ENCODE data around the gene CYP4F12. TPM values are rescaled to one million over a fixed set of nuclear protein-coding genes. Genes with fewer than 3 reads are reported as not detected.

The CYP4F12 gene
- total and polyA plus RNA-seq, 2 of the 4 experiments (the other 2 are of a cell fraction), result not detected

DNA sequence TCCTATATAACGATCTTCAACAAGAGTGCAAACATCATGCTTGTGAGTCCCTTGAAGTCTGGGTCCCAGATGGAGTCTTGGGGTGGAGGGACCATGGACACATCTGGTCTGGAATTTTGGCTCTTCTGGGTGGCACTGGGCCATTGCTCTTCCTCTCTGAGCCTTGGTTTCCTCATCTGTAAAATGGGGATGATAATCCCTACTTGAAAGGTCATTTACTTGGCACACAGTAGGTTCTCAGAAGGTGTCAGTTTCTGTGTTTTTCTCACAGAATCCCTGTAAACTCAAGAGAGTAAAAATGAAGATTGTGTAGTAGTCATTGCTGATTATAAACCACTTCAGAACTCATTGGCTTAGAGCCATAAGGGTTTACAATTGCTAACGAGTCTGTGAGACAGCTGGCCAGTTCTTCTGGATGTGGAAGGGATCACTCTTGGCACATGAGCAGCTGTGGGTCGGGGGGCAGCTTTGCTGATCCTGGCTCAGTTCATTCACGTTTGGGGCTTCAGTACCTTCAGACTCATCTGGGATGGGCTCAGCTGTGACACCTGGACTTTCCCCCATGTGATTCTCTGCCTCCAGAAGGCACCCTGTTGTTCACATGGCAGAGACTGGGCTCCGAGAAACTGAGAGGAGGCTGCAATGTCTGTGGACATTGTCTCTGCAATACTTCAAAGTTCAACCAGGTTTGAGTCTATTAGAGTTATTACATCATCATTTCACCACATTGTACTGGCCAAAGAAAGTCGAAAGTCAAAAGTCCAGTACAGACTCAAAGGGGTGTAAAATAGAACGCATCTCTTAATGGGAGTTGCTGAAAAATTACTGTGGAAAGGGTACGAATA is 7.8 kb downstream of the CYP4F12 start:
- Histone ChIP-seq H3K27me3 (ENCODE audit: control insufficient read depth, insufficient read depth, low read length) (no peaks in the 10 kb centered on the region), H3K14ac (replicated peaks; ENCODE audit: low read depth, low read length) (no peak overlapping the region), H2BK5ac (ENCODE audit: low read depth, low read length, poor library complexity, severe bottlenecking) (no peak overlapping the region), H3K36me3 (ENCODE audit: control insufficient read depth, insufficient read depth, low read length) (no peaks in the 10 kb centered on the region), H3K4me2 (ENCODE audit: low read depth, low read length) (no peak overlapping the region), H2AFZ (replicated peaks; ENCODE audit: low read length, poor library complexity) (no peak overlapping the region), H2BK15ac (ENCODE audit: low read depth, low read length) (no peak overlapping the region), H3K9ac (ENCODE audit: low read depth, low read length) (no peak overlapping the region), H3K9me1 (ENCODE audit: insufficient read depth, low read length) (no peaks in the 10 kb centered on the region), H4K8ac (ENCODE audit: low read depth in 2 of 2, low read length in 2 of 2) (no peak overlapping the region), H2BK20ac (ENCODE audit: low read depth, low read length) (no peak overlapping the region), H3K79me1 (ENCODE audit: low read depth in 1 of 2, low read length in 2 of 2) (no peaks in the 10 kb centered on the region), H3K56ac (ENCODE audit: extremely low read depth, insufficient read depth, low read length) (no peak overlapping the region), H2AK9ac (replicated peaks; ENCODE audit: low read depth, low read length, poor library complexity) (no peak overlapping the region), H2BK120ac (ENCODE audit: low read depth, low read length) (no peak overlapping the region), H3K4me1 (ENCODE audit: control insufficient read depth, insufficient read depth, low read length) (no peaks in the 10 kb centered on the region), H2AK5ac (ENCODE audit: low read depth, low read length) (no peak overlapping the region), H3K9me3 (ENCODE audit: control insufficient read depth, insufficient read depth, low read length) (peaks cover 20% of the 10 kb centered on the region), H3K27ac (ENCODE audit: insufficient read depth, low read length) (no peak overlapping the region), H4K5ac (ENCODE audit: low read depth, low read length) (no peak overlapping the region), H4K91ac (ENCODE audit: insufficient read depth, low read depth, low read length) (no peak overlapping the region), H3K4ac (ENCODE audit: low read depth, low read length) (no peak overlapping the region), H3K23ac (ENCODE audit: low read depth, low read length) (no peak overlapping the region), H3K4me3 (ENCODE audit: insufficient read depth, low read depth, low read length) (no peak overlapping the region), H4K20me1 (ENCODE audit: insufficient read depth, low read length) (no peaks in the 10 kb centered on the region), H3K18ac (ENCODE audit: low read depth, low read length) (no peak overlapping the region)
- no peak for DNase-seq
- in situ Hi-C loops (cut with MboI; ENCODE audit: low sequenced_read_pairs) (no loop called here), dilution Hi-C loops (cut with HindIII; ENCODE audit: low sequenced_read_pairs, unreplicated experiment) (no loop called here), intact Hi-C loops (cut with micrococcal nuclease) (no loop called here)
- TF ChIP-seq POLR2A (IDR thresholded peaks at IDR 0.05; ENCODE audit: low read depth, low read length), result no peak
- POLR2A ChIA-PET (ENCODE audit: unreplicated experiment), result no interaction called here
- WGBS, 2 experiments (ENCODE audit: extremely low coverage in 2 of 2, insufficient read length in 1 of 2), result 27% methylated on average over 3 of the region's 8 CpGs; no CpG with 5 or more reads in 1 of the 2 experiments
- CTCF ChIA-PET, result no interaction called here
- ATAC-seq (ENCODE audit: low read depth), result no peak
- BruUV-seq (replicated peaks), result no TSS peak

Measured in IMR-90 (cell line).